Measurements from ENCODE around the gene ATG16L2. TPM values are rescaled to one million over a fixed set of nuclear protein-coding genes. Genes with fewer than 3 reads are reported as not detected.

The ATG16L2 gene
- total RNA-seq, 3 donors from 2014 or later (not counting 1 experiment from before 2014, with no cell fraction given): 172 to 190 (median 179) TPM

DNA sequence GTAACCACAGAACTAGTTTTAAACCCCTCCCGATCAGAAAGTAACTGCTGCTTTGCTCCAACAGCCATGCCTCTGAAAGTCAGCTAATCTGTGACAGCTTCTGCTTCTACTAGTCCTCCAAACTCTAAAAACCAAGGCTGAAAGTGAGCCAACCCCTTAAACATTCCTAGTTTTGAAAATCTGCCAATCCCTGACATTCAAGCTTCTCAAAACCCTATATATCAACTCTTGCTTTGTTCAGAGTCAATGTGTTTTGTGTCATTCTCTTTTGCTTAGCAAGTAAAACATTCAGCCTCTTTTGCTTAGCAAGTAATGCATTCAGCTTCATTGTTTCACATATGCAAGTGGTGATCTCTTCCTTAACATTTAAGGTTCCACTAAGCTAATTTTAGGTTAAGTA lies 56.9 kb downstream of the ATG16L2 start:
- DNase-seq: no peak

DNA sequence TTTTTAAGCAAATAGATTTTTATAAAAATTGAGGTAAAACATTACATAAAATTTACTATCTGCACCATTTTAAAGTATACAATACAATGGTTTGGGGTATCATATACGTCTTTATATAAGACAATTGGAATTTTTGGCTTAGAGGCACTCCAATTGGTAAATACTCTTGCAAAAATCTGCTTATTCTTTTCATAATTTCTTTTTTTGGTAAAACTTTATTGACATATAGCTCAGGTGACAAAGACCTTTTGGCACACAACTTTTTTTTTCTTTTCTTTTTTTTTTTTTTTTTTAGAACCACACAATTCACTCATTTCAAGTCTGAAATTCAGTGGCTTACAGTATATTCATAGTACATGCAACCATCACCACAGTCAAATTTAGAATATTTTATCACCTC lies 57.8 kb downstream of the ATG16L2 start:
- TF ChIP-seq, protein P1, sequence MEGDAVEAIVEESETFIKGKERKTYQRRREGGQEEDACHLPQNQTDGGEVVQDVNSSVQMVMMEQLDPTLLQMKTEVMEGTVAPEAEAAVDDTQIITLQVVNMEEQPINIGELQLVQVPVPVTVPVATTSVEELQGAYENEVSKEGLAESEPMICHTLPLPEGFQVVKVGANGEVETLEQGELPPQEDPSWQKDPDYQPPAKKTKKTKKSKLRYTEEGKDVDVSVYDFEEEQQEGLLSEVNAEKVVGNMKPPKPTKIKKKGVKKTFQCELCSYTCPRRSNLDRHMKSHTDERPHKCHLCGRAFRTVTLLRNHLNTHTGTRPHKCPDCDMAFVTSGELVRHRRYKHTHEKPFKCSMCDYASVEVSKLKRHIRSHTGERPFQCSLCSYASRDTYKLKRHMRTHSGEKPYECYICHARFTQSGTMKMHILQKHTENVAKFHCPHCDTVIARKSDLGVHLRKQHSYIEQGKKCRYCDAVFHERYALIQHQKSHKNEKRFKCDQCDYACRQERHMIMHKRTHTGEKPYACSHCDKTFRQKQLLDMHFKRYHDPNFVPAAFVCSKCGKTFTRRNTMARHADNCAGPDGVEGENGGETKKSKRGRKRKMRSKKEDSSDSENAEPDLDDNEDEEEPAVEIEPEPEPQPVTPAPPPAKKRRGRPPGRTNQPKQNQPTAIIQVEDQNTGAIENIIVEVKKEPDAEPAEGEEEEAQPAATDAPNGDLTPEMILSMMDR (IDR thresholded peaks at IDR 0.05): no peak

More for the DNA sequence above, 56.9 kb downstream of the ATG16L2 start:
- Mint-ChIP-seq H3K4me3 (no peak overlapping the region), H3K27ac (no peak overlapping the region), H3K27me3 (ENCODE audit: low read depth in 2 of 2) (no peaks in the 10 kb centered on the region), H3K4me1 (peaks cover 4 to 6% of the 10 kb centered on the region in 2 donors), H3K9me3 (no peaks in the 10 kb centered on the region), H3K36me3 (no peaks in the 10 kb centered on the region)
- Histone ChIP-seq H3K27ac (ENCODE audit: low read length) (no peak overlapping the region), H3K4me1 (ENCODE audit: control insufficient read depth, insufficient read depth, low read length) (no peaks in the 10 kb centered on the region), H3K9me3 (ENCODE audit: control insufficient read depth, insufficient read depth, low read length) (no peaks in the 10 kb centered on the region), H3K4me3 (ENCODE audit: low read length) (no peak overlapping the region), H3K36me3 (ENCODE audit: control insufficient read depth, insufficient read depth, low read length) (peaks cover 14% of the 10 kb centered on the region), H3K27me3 (ENCODE audit: control insufficient read depth, insufficient read depth, low read length) (no peaks in the 10 kb centered on the region)
- 80% methylated on average over 1 of the region's 1 CpG for WGBS (ENCODE audit: insufficient coverage)
- ATAC-seq: no peak
- TF ChIP-seq, protein P1 (IDR thresholded peaks at IDR 0.05): no peak
- intact Hi-C loops (cut with micrococcal nuclease): no loop called here

DNA sequence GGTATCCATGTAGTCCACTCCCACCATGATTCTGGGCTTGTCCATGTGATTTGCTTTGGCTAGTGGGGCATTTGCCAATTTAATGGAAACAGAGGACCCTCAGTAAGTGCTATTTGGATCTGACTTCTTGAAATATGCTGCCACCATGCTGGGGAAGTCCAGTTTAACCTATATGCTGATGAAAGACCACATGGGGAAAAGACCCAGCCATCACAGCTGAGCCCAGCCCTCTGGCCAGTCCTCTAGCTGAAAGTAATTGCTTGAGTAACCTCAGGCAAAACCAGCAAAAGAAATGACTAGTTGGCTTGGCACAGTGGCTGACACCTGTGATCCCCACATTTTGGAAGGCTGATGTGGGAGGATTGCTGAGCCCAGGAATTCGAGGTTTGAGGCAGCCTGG lies 61.5 kb downstream of the ATG16L2 start:
- Histone ChIP-seq H3K4me1 (ENCODE audit: control insufficient read depth, insufficient read depth, low read length) (no peaks in the 10 kb centered on the region), H3K4me3 (ENCODE audit: low read length) (no peak overlapping the region), H3K27ac (ENCODE audit: low read length) (no peak overlapping the region), H3K36me3 (ENCODE audit: control insufficient read depth, insufficient read depth, low read length) (peaks cover 7% of the 10 kb centered on the region), H3K9me3 (ENCODE audit: control insufficient read depth, insufficient read depth, low read length) (no peaks in the 10 kb centered on the region), H3K27me3 (ENCODE audit: control insufficient read depth, insufficient read depth, low read length) (no peaks in the 10 kb centered on the region)
- H3K27me3 Mint-ChIP-seq (ENCODE audit: low read depth in 2 of 2): no peaks in the 10 kb centered on the region
- no peaks in the 10 kb centered on the region for H3K9me3 Mint-ChIP-seq
- ATAC-seq (no peak), DNase-seq (no peak)
- WGBS (ENCODE audit: insufficient coverage): 100% methylated on average over 1 of the region's 1 CpG
- H3K27ac Mint-ChIP-seq: no peak overlapping the region
- intact Hi-C loops (cut with micrococcal nuclease): no loop called here
- H3K4me1 Mint-ChIP-seq: peaks cover 0 to 7% of the 10 kb centered on the region in 2 donors
- TF ChIP-seq, protein P1 (IDR thresholded peaks at IDR 0.05): no peak
- peaks cover 15% of the 10 kb centered on the region for H3K36me3 Mint-ChIP-seq
- H3K4me3 Mint-ChIP-seq: no peak overlapping the region

More for the DNA sequence above, 57.8 kb downstream of the ATG16L2 start:
- no peaks in the 10 kb centered on the region for H3K9me3 ChIP-seq (ENCODE audit: control insufficient read depth, insufficient read depth, low read length)
- Mint-ChIP-seq H3K27ac (no peak overlapping the region), H3K36me3 (no peaks in the 10 kb centered on the region), H3K4me1 (peaks cover 4 to 6% of the 10 kb centered on the region in 2 donors), H3K27me3 (ENCODE audit: low read depth in 2 of 2) (no peaks in the 10 kb centered on the region), H3K9me3 (no peaks in the 10 kb centered on the region), H3K4me3 (no peak overlapping the region)
- H3K27ac ChIP-seq (ENCODE audit: low read length): no peak overlapping the region
- no CpG with 5 or more reads among the region's 1 CpG for WGBS (ENCODE audit: insufficient coverage)
- DNase-seq (no peak), ATAC-seq (no peak)
- intact Hi-C loops (cut with micrococcal nuclease): no loop called here
- no peak overlapping the region for H3K4me3 ChIP-seq (ENCODE audit: low read length)
- no peaks in the 10 kb centered on the region for H3K27me3 ChIP-seq (ENCODE audit: control insufficient read depth, insufficient read depth, low read length)
- H3K4me1 ChIP-seq (ENCODE audit: control insufficient read depth, insufficient read depth, low read length): no peaks in the 10 kb centered on the region
- peaks cover 9% of the 10 kb centered on the region for H3K36me3 ChIP-seq (ENCODE audit: control insufficient read depth, insufficient read depth, low read length)

DNA sequence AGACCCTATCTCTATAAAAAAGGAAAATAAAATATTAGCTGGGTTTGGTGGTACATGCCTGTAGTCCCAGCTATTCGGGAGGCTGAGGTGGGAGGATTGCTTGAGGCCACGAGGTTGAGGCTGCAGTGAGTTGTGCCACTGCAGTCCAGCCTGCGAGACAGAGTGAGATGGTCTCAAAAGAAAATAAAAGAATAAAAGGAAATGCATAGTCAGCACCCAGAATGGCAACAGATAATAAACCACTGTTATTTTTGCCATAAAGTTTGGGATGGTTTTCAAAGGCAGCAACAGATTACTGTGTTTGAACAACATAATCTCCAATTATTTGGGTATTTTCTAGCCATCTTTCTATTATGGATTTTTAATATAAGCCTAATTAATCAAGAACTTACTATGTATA lies 61.9 kb downstream of the ATG16L2 start:
- peaks cover 15% of the 10 kb centered on the region for H3K36me3 Mint-ChIP-seq
- Histone ChIP-seq H3K9me3 (ENCODE audit: control insufficient read depth, insufficient read depth, low read length) (no peaks in the 10 kb centered on the region), H3K4me3 (ENCODE audit: low read length) (no peak overlapping the region), H3K27ac (ENCODE audit: low read length) (no peak overlapping the region), H3K36me3 (ENCODE audit: control insufficient read depth, insufficient read depth, low read length) (peaks cover 7% of the 10 kb centered on the region), H3K27me3 (ENCODE audit: control insufficient read depth, insufficient read depth, low read length) (no peaks in the 10 kb centered on the region), H3K4me1 (ENCODE audit: control insufficient read depth, insufficient read depth, low read length) (no peaks in the 10 kb centered on the region)
- H3K4me1 Mint-ChIP-seq: peaks cover 0 to 7% of the 10 kb centered on the region in 2 donors
- no peaks in the 10 kb centered on the region for H3K9me3 Mint-ChIP-seq
- 99% methylated on average over 3 of the region's 3 CpGs for WGBS (ENCODE audit: insufficient coverage)
- no peak overlapping the region for H3K4me3 Mint-ChIP-seq
- intact Hi-C loops (cut with micrococcal nuclease): no loop called here
- TF ChIP-seq, protein P1 (IDR thresholded peaks at IDR 0.05): no peak
- ATAC-seq: no peak
- no peak overlapping the region for H3K27ac Mint-ChIP-seq
- DNase-seq: no peak
- no peaks in the 10 kb centered on the region for H3K27me3 Mint-ChIP-seq (ENCODE audit: low read depth in 2 of 2)

All from natural killer cell (primary cell).